Mesendoderm (in vitro differentiated cells): Measurements from ENCODE around the gene ZNF469.
A peak's percentile ranks its signal among the peaks of the same experiment; 100 is the strongest.

Experiments used
- DNase-seq: peaks from one replicate; pipeline ENCODE4 v3.0.0; 2013
- H2AK5ac ChIP-seq: 2 replicates; pipeline ENCODE4 v1.6.1; 2013; ENCODE audit warnings: low read length, inconsistent platforms
- H2BK120ac ChIP-seq: 2 replicates; pipeline ENCODE4 v1.6.1; 2013; ENCODE audit warnings: low read depth, mild to moderate bottlenecking, low read length, moderate library complexity, mixed read lengths
- H2BK15ac ChIP-seq: replicated peaks from 2 replicates; pipeline ENCODE4 v1.6.1; 2013; ENCODE audit warnings: low read depth, mild to moderate bottlenecking, moderate library complexity
- H2BK5ac ChIP-seq: 2 replicates; pipeline ENCODE4 v1.6.1; 2013; ENCODE audit warnings: low read length, inconsistent platforms
- H3K18ac ChIP-seq: 2 replicates; pipeline ENCODE4 v1.6.1; 2013; ENCODE audit warnings: mild to moderate bottlenecking, low read length, mixed read lengths
- H3K23ac ChIP-seq: one replicate; pipeline ENCODE4 v1.6.1; 2013; ENCODE audit warnings: low read length
- H3K27ac ChIP-seq: 2 replicates; pipeline ENCODE4 v1.5.1; 2013; ENCODE audit warnings: low read depth, mild to moderate bottlenecking, inconsistent platforms, low read length, moderate library complexity
- H3K27me3 ChIP-seq: 2 replicates; pipeline ENCODE4 v1.6.1; 2013; ENCODE audit warnings: low read length, control low read depth, mild to moderate bottlenecking, inconsistent platforms; ENCODE audit not compliant: insufficient read depth, poor library complexity
- H3K36me3 ChIP-seq: 2 replicates; pipeline ENCODE4 v1.6.1; 2013; ENCODE audit warnings: low read length, inconsistent platforms; ENCODE audit not compliant: control insufficient read depth, insufficient read depth
- H3K4ac ChIP-seq: one replicate; pipeline ENCODE4 v1.6.1; 2013; ENCODE audit warnings: low read depth, mild to moderate bottlenecking, low read length, moderate library complexity
- H3K4me1 ChIP-seq: 2 replicates; pipeline ENCODE4 v1.6.1; 2013; ENCODE audit warnings: low read depth, low read length, inconsistent platforms; ENCODE audit not compliant: control insufficient read depth
- H3K4me2 ChIP-seq: 2 replicates; pipeline ENCODE4 v1.6.1; 2013; ENCODE audit warnings: low read length
- H3K4me3 ChIP-seq: 2 replicates; pipeline ENCODE4 v1.5.1; 2013; ENCODE audit warnings: mild to moderate bottlenecking, low read length
- H3K56ac ChIP-seq: one replicate; pipeline ENCODE4 v1.6.1; 2013; ENCODE audit warnings: low read length
- H3K79me1 ChIP-seq: 2 replicates; pipeline ENCODE4 v1.6.1; 2013; ENCODE audit warnings: low read length, inconsistent platforms
- H3K79me2 ChIP-seq: 2 replicates; pipeline ENCODE4 v1.6.1; 2013; ENCODE audit warnings: mild to moderate bottlenecking, low read length; ENCODE audit not compliant: control insufficient read depth, insufficient read depth
- H3K9ac ChIP-seq: 2 replicates; pipeline ENCODE4 v1.6.1; 2013; ENCODE audit warnings: low read length, inconsistent platforms
- H4K5ac ChIP-seq: one replicate; pipeline ENCODE4 v1.6.1; 2013; ENCODE audit warnings: low read length
- H4K8ac ChIP-seq: one replicate; pipeline ENCODE4 v1.6.1; 2013; ENCODE audit warnings: low read depth, mild to moderate bottlenecking, control low read depth, low read length, moderate library complexity
- WGBS: extraction: QIAGEN DNeasy Blood & Tissue Kit; methylation state at CpG from one replicate; pipeline ENCODE4 v1.1.7; 2013; ENCODE audit warnings: low lambda C conversion rate, missing lambda C conversion rate; ENCODE audit not compliant: insufficient coverage; ENCODE audit errors: extremely low coverage; 5-methylcytosine and 5-hydroxymethylcytosine counted together

Gene ZNF469

GRCh38 chr16:88367560-88367959 is 15.2 kb upstream of the ZNF469 start:
- H3K4ac ChIP-seq, result no peak overlapping the region
- no peak overlapping the region for H3K27ac ChIP-seq
- H3K27me3 ChIP-seq, result no peaks in the 10 kb centered on the region
- H3K79me2 ChIP-seq, result no peaks in the 10 kb centered on the region
- H2BK15ac ChIP-seq, result no peak overlapping the region
- no peak overlapping the region for H3K56ac ChIP-seq
- no peaks in the 10 kb centered on the region for H3K79me1 ChIP-seq
- no peaks in the 10 kb centered on the region for H3K36me3 ChIP-seq
- H3K9ac ChIP-seq, result no peak overlapping the region
- no peaks in the 10 kb centered on the region for H3K4me1 ChIP-seq
- H3K4me3 ChIP-seq, result no peak overlapping the region
- H2BK5ac ChIP-seq, result no peak overlapping the region
- H2AK5ac ChIP-seq, result no peak overlapping the region
- H3K23ac ChIP-seq, result no peak overlapping the region
- H4K8ac ChIP-seq, result no peak overlapping the region
- H2BK120ac ChIP-seq, result no peak overlapping the region
- H4K5ac ChIP-seq, result no peak overlapping the region
- H3K4me2 ChIP-seq, result no peak overlapping the region
- DNase-seq, result no peak
- H3K18ac ChIP-seq, result no peak overlapping the region
- no CpG with 5 or more reads among the region's 11 CpGs for WGBS

- Histone ChIP-seq H3K56ac (no peak overlapping the region), H3K79me1 (no peaks in the 10 kb centered on the region), H3K4me1 (no peaks in the 10 kb centered on the region), H3K4me2 (no peak overlapping the region), H3K23ac (no peak overlapping the region), H3K27me3 (no peaks in the 10 kb centered on the region), H4K5ac (no peak overlapping the region), H3K27ac (no peak overlapping the region), H3K4me3 (no peak overlapping the region), H2AK5ac (no peak overlapping the region), H3K79me2 (no peaks in the 10 kb centered on the region), H4K8ac (no peak overlapping the region), H2BK120ac (no peak overlapping the region), H3K4ac (no peak overlapping the region), H2BK5ac (no peak overlapping the region), H3K36me3 (no peaks in the 10 kb centered on the region), H2BK15ac (no peak overlapping the region), H3K18ac (no peak overlapping the region), H3K9ac (no peak overlapping the region)
- DNase-seq, result no peak
- no CpG with 5 or more reads among the region's 13 CpGs for WGBS
Measured at GRCh38 chr16:88368036-88368435, 14.7 kb upstream of the ZNF469 start.

DNA sequence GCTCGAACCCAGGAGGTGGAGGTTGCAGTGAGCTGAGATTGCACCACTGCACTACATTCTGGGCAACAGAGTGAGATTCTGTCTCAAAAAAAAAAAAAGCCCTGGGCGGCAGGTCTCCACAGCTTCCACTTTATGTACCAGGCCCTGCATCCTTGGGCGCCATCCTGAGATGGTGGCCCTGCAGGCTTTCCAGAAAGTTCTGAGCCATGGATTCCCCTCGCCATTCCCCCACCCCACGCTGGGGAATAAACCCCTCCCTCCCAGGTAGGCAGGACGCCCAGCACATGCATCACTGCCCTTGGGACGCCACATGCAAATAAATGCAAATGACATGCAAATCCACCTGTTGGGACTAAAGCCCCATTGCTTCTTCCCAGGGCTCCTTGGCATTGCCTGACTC is 13.8 kb upstream of the ZNF469 start:
- H3K79me1 ChIP-seq, result no peaks in the 10 kb centered on the region
- H2AK5ac ChIP-seq, result no peak overlapping the region
- no peak for DNase-seq
- H2BK120ac ChIP-seq, result no peak overlapping the region
- WGBS, result no CpG with 5 or more reads among the region's 7 CpGs
- H3K4ac ChIP-seq, result no peak overlapping the region
- H4K8ac ChIP-seq, result no peak overlapping the region
- H4K5ac ChIP-seq, result no peak overlapping the region
- no peak overlapping the region for H3K4me3 ChIP-seq
- no peaks in the 10 kb centered on the region for H3K4me1 ChIP-seq
- no peak overlapping the region for H2BK15ac ChIP-seq
- H3K23ac ChIP-seq, result no peak overlapping the region
- H2BK5ac ChIP-seq, result no peak overlapping the region
- no peak overlapping the region for H3K56ac ChIP-seq
- no peak overlapping the region for H3K9ac ChIP-seq
- no peaks in the 10 kb centered on the region for H3K27me3 ChIP-seq
- H3K18ac ChIP-seq, result no peak overlapping the region
- no peak overlapping the region for H3K4me2 ChIP-seq
- H3K36me3 ChIP-seq, result no peaks in the 10 kb centered on the region
- H3K27ac ChIP-seq, result no peak overlapping the region
- no peaks in the 10 kb centered on the region for H3K79me2 ChIP-seq

GRCh38 chr16:88369447-88370008 is 13.2 kb upstream of the ZNF469 start:
- Histone ChIP-seq H3K79me2 (no peaks in the 10 kb centered on the region), H2AK5ac (no peak overlapping the region), H3K23ac (no peak overlapping the region), H3K27me3 (no peaks in the 10 kb centered on the region), H3K56ac (no peak overlapping the region), H3K4me2 (no peak overlapping the region), H2BK120ac (no peak overlapping the region), H3K18ac (no peak overlapping the region), H4K5ac (no peak overlapping the region), H3K36me3 (no peaks in the 10 kb centered on the region), H2BK15ac (no peak overlapping the region), H3K4me1 (no peaks in the 10 kb centered on the region), H4K8ac (no peak overlapping the region), H3K9ac (no peak overlapping the region), H3K4me3 (no peak overlapping the region), H2BK5ac (no peak overlapping the region), H3K4ac (no peak overlapping the region), H3K79me1 (no peaks in the 10 kb centered on the region), H3K27ac (no peak overlapping the region)
- peak; percentile 67 for DNase-seq
- WGBS, result no CpG with 5 or more reads among the region's 14 CpGs

DNA sequence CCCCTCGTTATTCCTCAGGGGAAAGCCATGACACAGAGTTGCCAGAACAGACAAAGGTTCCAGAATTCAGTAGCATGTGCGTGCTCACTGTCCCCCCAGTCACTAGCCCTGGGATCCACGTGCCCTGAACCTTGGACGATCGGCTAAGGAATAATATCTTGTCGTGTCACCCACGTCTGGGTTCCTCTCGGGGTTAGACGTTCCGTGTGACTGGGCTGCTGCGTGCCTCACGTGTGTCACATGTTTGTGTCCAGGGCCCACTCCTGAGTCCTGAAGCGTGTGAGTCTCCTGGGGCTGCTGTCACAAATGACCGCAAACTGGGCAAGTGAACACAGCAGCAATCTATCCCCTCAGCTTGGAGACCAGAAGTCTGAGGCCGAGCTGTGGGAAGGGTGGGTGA is 12.4 kb upstream of the ZNF469 start:
- no peak for DNase-seq
- H3K27ac ChIP-seq, result no peak overlapping the region
- no peak overlapping the region for H3K4ac ChIP-seq

GRCh38 chr16:88372522-88372921 is 10.2 kb upstream of the ZNF469 start:
- no peak overlapping the region for H2BK5ac ChIP-seq
- no peak overlapping the region for H3K4ac ChIP-seq
- no peaks in the 10 kb centered on the region for H3K79me1 ChIP-seq
- no peaks in the 10 kb centered on the region for H3K4me1 ChIP-seq
- H2BK15ac ChIP-seq, result no peak overlapping the region
- H4K8ac ChIP-seq, result no peak overlapping the region
- DNase-seq, result no peak
- H2AK5ac ChIP-seq, result no peak overlapping the region
- no peak overlapping the region for H3K4me2 ChIP-seq
- H3K36me3 ChIP-seq, result no peaks in the 10 kb centered on the region
- no peak overlapping the region for H4K5ac ChIP-seq
- no peak overlapping the region for H3K56ac ChIP-seq
- no peak overlapping the region for H3K4me3 ChIP-seq
- no peaks in the 10 kb centered on the region for H3K27me3 ChIP-seq
- no peaks in the 10 kb centered on the region for H3K79me2 ChIP-seq
- no peak overlapping the region for H3K23ac ChIP-seq
- no peak overlapping the region for H2BK120ac ChIP-seq
- WGBS, result 100% methylated on average over 2 of the region's 2 CpGs
- H3K27ac ChIP-seq, result no peak overlapping the region
- H3K18ac ChIP-seq, result no peak overlapping the region
- no peak overlapping the region for H3K9ac ChIP-seq

More for the DNA sequence above, 12.4 kb upstream of the ZNF469 start:
- Histone ChIP-seq H2BK5ac (no peak overlapping the region), H3K9ac (no peak overlapping the region), H3K27me3 (no peaks in the 10 kb centered on the region), H3K36me3 (no peaks in the 10 kb centered on the region), H2BK15ac (no peak overlapping the region), H3K79me2 (no peaks in the 10 kb centered on the region), H3K23ac (no peak overlapping the region), H3K18ac (no peak overlapping the region), H3K79me1 (no peaks in the 10 kb centered on the region), H3K4me3 (no peak overlapping the region), H2BK120ac (no peak overlapping the region), H4K5ac (no peak overlapping the region), H3K56ac (no peak overlapping the region), H3K4me1 (no peaks in the 10 kb centered on the region), H4K8ac (no peak overlapping the region), H3K4me2 (no peak overlapping the region), H2AK5ac (no peak overlapping the region)
- no CpG with 5 or more reads among the region's 15 CpGs for WGBS
